HEK293 (cell line): ENCODE data around the gene CHAC1.

ENCODE experiments used
- CTCF ChIP-seq: fragments of 450-650 bp; formaldehyde crosslinking; IDR thresholded peaks from 2 replicates; pipeline ENCODE4 v1.5.1; 2016; ENCODE audit warnings: missing biosample characterization, missing genetic modification characterization
- KLF10 ChIP-seq: fragments of 450-650 bp; IDR thresholded peaks from 2 replicates; pipeline ENCODE4 v1.5.1; 2018; ENCODE audit warnings: missing biosample characterization, mild to moderate bottlenecking, missing genetic modification characterization
- PATZ1 ChIP-seq: fragments of 450-650 bp; formaldehyde crosslinking; IDR thresholded peaks from 2 replicates; pipeline ENCODE4 v1.5.1; 2016; ENCODE audit warnings: missing biosample characterization, missing genetic modification characterization
- ZBTB21 ChIP-seq: fragments of 450-650 bp; formaldehyde crosslinking; IDR thresholded peaks from 2 replicates; pipeline ENCODE4 v1.5.1; 2017; ENCODE audit warnings: missing biosample characterization, missing genetic modification characterization
- ZNF391 ChIP-seq: fragments of 450-650 bp; formaldehyde crosslinking; IDR thresholded peaks from 2 replicates; pipeline ENCODE4 v1.5.1; 2016; ENCODE audit warnings: low read depth, missing biosample characterization, missing genetic modification characterization, borderline replicate concordance
- ZNF571 ChIP-seq: fragments of 450-650 bp; formaldehyde crosslinking; IDR thresholded peaks from 2 replicates; pipeline ENCODE4 v1.5.0; 2017; ENCODE audit warnings: missing biosample characterization, missing genetic modification characterization
- ZNF777 ChIP-seq: fragments of 450-650 bp; formaldehyde crosslinking; IDR thresholded peaks from 2 replicates; pipeline ENCODE4 v1.5.1; 2017; ENCODE audit warnings: missing biosample characterization, missing genetic modification characterization, borderline replicate concordance

DNA sequence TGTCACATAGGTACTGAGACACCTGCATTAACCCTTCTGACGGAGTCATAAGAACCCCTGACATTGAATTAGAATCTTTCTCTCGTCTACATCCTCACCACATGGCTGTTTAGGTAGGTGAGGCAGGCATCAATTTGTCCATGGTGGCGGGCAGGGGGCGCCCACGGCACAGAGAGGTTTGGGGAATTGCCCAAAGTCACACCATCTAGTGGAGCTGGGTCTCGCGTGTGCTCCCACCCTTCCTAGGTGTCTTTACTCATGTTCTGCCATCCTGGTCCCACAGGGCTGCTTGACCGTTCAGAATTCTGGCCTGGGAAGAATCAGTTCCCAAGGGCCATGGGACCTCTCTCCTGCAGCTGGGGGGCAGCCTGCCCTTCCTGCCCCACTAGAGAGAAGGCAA is 38.8 kb upstream of the CHAC1 start:
- TF ChIP-seq CTCF (no peak), PATZ1 (tag by site-specific recombination) (no peak), ZNF391 (tag by site-specific recombination) (no peak), ZNF571 (no peak), ZNF777 (tag by site-specific recombination) (no peak), ZBTB21 (tag by site-specific recombination) (no peak), KLF10 (tag by site-specific recombination) (no peak)
